ENCODE measurements around the gene FAM78A. TPM values are rescaled to one million over a fixed set of nuclear protein-coding genes. Genes with fewer than 3 reads are reported as not detected.

The FAM78A gene
- total RNA-seq, 4 donors from 2014 or later: 1.00 to 3.4 (median 2.2) TPM

DNA sequence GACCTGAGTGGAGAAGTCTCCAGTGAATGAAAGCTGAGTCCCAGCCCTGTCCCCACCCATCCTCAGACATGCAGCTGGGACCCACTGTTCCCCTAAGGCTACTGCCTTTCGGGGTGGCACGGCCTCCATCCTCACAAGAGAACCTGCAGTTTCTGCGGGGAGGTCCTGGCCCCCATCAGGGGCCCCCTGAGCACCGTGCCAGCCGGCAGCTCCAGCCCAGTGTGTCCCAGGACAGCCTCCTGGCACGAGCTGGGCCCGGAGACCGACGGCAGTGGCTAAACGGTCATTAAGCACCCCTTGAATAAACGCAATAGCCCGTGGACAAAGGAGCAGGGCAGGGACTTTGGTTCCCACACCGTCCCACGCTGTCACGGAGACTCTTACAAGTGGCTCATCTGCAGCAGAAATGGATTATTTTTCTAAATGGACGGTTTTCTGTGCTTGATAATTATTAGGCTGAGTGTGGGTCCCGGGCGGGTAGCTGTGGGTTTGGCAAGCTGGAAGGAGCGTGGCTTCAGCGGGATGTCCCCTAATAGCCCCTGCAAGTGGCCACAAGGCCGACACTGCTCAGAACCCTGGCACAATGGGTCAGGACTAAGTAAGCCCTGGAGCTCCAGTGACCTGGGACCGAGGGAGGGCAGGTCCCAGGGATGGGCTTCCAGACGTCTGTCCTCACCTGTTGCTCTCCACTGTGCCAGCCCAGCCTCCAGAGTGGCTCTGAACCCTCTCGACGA, 17.4 kb downstream of the FAM78A start:
- DNase-seq: no peak
- no peaks in the 10 kb centered on the region for H3K27me3 ChIP-seq
- no peaks in the 10 kb centered on the region for H3K9me3 ChIP-seq
- no peaks in the 10 kb centered on the region for H3K36me3 ChIP-seq
- TF ChIP-seq, protein P1, sequence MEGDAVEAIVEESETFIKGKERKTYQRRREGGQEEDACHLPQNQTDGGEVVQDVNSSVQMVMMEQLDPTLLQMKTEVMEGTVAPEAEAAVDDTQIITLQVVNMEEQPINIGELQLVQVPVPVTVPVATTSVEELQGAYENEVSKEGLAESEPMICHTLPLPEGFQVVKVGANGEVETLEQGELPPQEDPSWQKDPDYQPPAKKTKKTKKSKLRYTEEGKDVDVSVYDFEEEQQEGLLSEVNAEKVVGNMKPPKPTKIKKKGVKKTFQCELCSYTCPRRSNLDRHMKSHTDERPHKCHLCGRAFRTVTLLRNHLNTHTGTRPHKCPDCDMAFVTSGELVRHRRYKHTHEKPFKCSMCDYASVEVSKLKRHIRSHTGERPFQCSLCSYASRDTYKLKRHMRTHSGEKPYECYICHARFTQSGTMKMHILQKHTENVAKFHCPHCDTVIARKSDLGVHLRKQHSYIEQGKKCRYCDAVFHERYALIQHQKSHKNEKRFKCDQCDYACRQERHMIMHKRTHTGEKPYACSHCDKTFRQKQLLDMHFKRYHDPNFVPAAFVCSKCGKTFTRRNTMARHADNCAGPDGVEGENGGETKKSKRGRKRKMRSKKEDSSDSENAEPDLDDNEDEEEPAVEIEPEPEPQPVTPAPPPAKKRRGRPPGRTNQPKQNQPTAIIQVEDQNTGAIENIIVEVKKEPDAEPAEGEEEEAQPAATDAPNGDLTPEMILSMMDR (IDR thresholded peaks at IDR 0.05): no peak
- no peak for TF ChIP-seq POLR2A (IDR thresholded peaks at IDR 0.05)
- TF ChIP-seq POLR2AphosphoS5 (IDR thresholded peaks at IDR 0.05): no peak
- no peak for TF ChIP-seq EP300 (IDR thresholded peaks at IDR 0.05; ENCODE audit: low read depth)
- in situ Hi-C loops (cut with MboI; ENCODE audit: low pct_ligation_motif_present in 1 of 4, low pct_unique_long_range_greater_than_20kb in 1 of 4, low sequenced_read_pairs in 3 of 4): no loop called here
- peaks cover 0 to 19% (median 1%) of the 10 kb centered on the region in 4 donors for H3K4me1 ChIP-seq
- intact Hi-C loops (cut with DNase I; ENCODE audit: low total_unique reads): no loop called here
- WGBS, 2 donors (ENCODE audit: low coverage in 1 of 2): 82% methylated on average over 25 of the region's 25 CpGs; no CpG with 5 or more reads in 1 of the 2 donors
- no peak overlapping the region for H3K4me3 ChIP-seq
- no peak overlapping the region for H3K27ac ChIP-seq

DNA sequence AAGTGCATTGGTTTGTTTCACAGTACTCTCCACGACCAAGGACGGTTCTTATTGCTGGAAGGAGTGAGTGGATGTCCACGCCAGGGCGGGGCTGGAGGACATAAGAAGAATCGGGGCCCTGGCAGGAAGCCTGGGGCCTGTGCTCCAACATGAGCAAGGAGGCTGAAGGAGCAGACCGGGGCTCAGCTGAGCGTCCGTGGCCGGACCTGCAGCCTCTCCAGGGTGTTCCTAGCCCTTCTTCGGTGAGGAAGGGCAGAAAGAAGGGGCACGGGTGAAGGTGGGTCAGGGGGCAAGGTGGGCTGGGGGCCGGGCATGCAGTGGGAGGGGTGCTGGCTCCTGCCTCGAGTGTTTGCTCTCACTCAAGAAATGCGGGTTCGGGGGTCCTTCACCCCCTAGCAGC, 18.1 kb downstream of the FAM78A start:
- DNase-seq: no peak
- in situ Hi-C loops (cut with MboI; ENCODE audit: low pct_ligation_motif_present in 1 of 4, low pct_unique_long_range_greater_than_20kb in 1 of 4, low sequenced_read_pairs in 3 of 4): no loop called here

DNA sequence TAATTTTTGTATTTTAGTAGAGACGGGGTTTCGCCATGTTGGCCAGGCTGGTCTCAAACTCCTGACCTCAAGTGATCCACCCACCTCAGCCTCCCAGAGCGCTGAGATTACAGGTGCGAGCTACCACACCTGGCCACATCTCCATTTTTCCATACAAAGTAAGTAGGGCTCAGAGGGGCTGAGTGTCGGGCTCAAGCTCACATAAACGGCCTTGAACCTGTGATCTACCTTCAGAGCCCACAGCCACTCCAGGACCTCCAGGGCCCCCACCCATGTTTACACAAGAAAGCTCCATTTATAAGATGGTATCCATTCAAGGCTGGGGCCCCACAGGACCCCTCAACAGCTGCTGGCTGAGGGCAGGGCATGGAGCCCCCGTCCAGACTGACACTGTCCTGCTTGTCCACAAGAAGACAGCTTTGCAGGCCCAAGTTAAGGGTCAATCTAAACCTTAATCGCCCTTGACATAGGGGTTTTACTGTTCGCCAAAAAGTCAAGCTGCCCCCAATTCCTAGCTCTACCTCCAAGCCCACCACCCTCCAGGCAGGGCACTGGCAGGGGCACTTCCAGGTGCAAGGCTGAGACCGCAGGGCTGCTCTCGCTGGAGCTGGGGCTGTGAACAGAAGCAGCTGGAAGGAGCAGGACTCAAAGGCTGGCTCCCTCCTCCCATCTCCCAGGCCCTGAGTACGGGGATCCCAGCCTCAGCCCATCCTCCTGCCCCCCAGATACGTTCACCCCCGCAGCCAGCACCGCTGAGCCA, 18.9 kb downstream of the FAM78A start:
- Histone ChIP-seq H3K4me3 (no peak overlapping the region), H3K27ac (peak overlapping the region; percentile 73 to 80 (median 77)), H3K9me3 (no peaks in the 10 kb centered on the region), H3K27me3 (no peaks in the 10 kb centered on the region), H3K4me1 (peaks cover 0 to 19% (median 1%) of the 10 kb centered on the region in 4 donors), H3K36me3 (no peaks in the 10 kb centered on the region)
- 73 to 91% methylated on average over 4 to 14 of the region's 15 CpGs for WGBS, 2 donors (ENCODE audit: low coverage in 1 of 2)
- in situ Hi-C loops (cut with MboI; ENCODE audit: low pct_ligation_motif_present in 1 of 4, low pct_unique_long_range_greater_than_20kb in 1 of 4, low sequenced_read_pairs in 3 of 4): no loop called here
- intact Hi-C loops (cut with DNase I; ENCODE audit: low total_unique reads): no loop called here
- TF ChIP-seq EP300 (IDR thresholded peaks at IDR 0.05; ENCODE audit: low read depth) (no peak), POLR2AphosphoS5 (IDR thresholded peaks at IDR 0.05) (no peak), POLR2A (IDR thresholded peaks at IDR 0.05) (no peak)
- TF ChIP-seq, protein P1 (IDR thresholded peaks at IDR 0.05): no peak
- no peak for DNase-seq

More for the DNA sequence above, 18.1 kb downstream of the FAM78A start:
- H3K27me3 ChIP-seq: no peaks in the 10 kb centered on the region
- peaks cover 0 to 19% (median 1%) of the 10 kb centered on the region in 4 donors for H3K4me1 ChIP-seq
- 64 to 79% methylated on average over 4 to 15 of the region's 15 CpGs for WGBS, 2 donors (ENCODE audit: low coverage in 1 of 2)
- intact Hi-C loops (cut with DNase I; ENCODE audit: low total_unique reads): no loop called here
- H3K36me3 ChIP-seq: no peaks in the 10 kb centered on the region
- H3K27ac ChIP-seq: no peak overlapping the region
- H3K4me3 ChIP-seq: no peak overlapping the region
- no peaks in the 10 kb centered on the region for H3K9me3 ChIP-seq
- TF ChIP-seq, protein P1 (IDR thresholded peaks at IDR 0.05): no peak
- TF ChIP-seq POLR2A (IDR thresholded peaks at IDR 0.05): no peak
- no peak for TF ChIP-seq POLR2AphosphoS5 (IDR thresholded peaks at IDR 0.05)
- no peak for TF ChIP-seq EP300 (IDR thresholded peaks at IDR 0.05; ENCODE audit: low read depth)

DNA sequence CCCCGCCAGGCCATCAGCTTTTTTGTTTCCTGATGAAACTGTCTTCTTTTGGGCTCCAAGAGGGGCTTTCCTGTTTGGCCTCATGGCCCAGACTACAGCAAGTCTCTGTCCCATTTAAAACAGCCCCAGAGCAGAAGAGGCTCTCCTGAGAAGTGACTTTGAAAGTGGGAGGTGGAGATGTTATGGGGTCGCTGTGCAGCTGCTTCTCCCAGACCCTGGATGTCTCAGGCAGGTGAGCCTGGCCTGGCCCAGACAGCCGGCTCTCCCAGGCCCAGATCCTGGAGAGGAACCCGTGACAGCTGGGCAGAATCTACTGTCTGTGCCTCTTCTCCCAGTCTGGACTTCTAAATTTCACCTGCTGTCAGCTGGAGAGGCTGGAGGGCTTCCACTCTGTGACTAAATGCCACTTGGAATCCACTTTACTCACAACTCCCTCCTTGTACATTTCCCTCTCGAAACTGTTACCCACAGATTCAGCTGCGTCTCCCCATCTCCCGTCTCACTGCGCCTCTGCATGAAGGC, 20.6 kb downstream of the FAM78A start:
- Histone ChIP-seq H3K36me3 (no peaks in the 10 kb centered on the region), H3K9me3 (no peaks in the 10 kb centered on the region), H3K4me1 (peaks cover 0 to 19% (median 1%) of the 10 kb centered on the region in 4 donors), H3K27ac (peak overlapping the region; percentile 73 to 80 (median 77)), H3K27me3 (no peaks in the 10 kb centered on the region), H3K4me3 (no peak overlapping the region)
- TF ChIP-seq EP300 (IDR thresholded peaks at IDR 0.05; ENCODE audit: low read depth): no peak
- no peak for TF ChIP-seq POLR2A (IDR thresholded peaks at IDR 0.05)
- in situ Hi-C loops (cut with MboI; ENCODE audit: low pct_ligation_motif_present in 1 of 4, low pct_unique_long_range_greater_than_20kb in 1 of 4, low sequenced_read_pairs in 3 of 4) (no loop called here), intact Hi-C loops (cut with DNase I; ENCODE audit: low total_unique reads) (no loop called here)
- DNase-seq: no peak
- 57 to 74% methylated on average over 5 to 8 of the region's 8 CpGs for WGBS, 2 donors (ENCODE audit: low coverage in 1 of 2)

All from transverse colon (tissue), 4 donors.